ENCODE measurements around the gene NUP43. TPM values are rescaled to one million over a fixed set of nuclear protein-coding genes. Genes with fewer than 3 reads are reported as not detected.

Gene NUP43
- total and polyA plus RNA-seq, 2 of the 13 experiments (the other 11 are each of a cell fraction or from before 2014, with no cell fraction given) = 38.9 to 85.1 TPM

- TF ChIP-seq SRF (IDR thresholded peaks at IDR 0.05; ENCODE audit: low read depth, low read length) (no peak; the same call in 1 of the 2 replicates), KLF6 (CRISPR knock-in tag; IDR thresholded peaks at IDR 0.05) (no peak), ZFAT (CRISPR knock-in tag; conservative IDR thresholded peaks at IDR 0.05) (no peak), HOXD1 (CRISPR knock-in tag; IDR thresholded peaks at IDR 0.05) (peak; percentile 10; the same call in 1 of the 2 replicates), ZSCAN21 (CRISPR knock-in tag; IDR thresholded peaks at IDR 0.05; ENCODE audit: borderline replicate concordance) (peak; percentile 11; the same call in 1 of the 2 replicates), PATZ1 (CRISPR knock-in tag; IDR thresholded peaks at IDR 0.05) (peak; percentile 71), SAP130 (CRISPR knock-in tag; IDR thresholded peaks at IDR 0.05; ENCODE audit: low read depth) (peak; percentile 68), ELF4 (CRISPR knock-in tag; IDR thresholded peaks at IDR 0.05; ENCODE audit: borderline replicate concordance) (no peak), ZHX2 (IDR thresholded peaks at IDR 0.05; ENCODE audit: low read depth) (no peak), ZHX2 (CRISPR knock-in tag; IDR thresholded peaks at IDR 0.05; ENCODE audit: borderline replicate concordance) (no peak), ZNF446 (CRISPR knock-in tag; IDR thresholded peaks at IDR 0.05) (0 out of 2 replicates have a peak, but pooled peaks have one; percentile 40), ZNF605 (CRISPR knock-in tag; IDR thresholded peaks at IDR 0.05) (peak; percentile 50; the same call in 1 of the 2 replicates), SRSF1 (optimal IDR thresholded peaks at IDR 0.05; ENCODE audit: low read depth, low read length) (peak; percentile 32), MXD4 (CRISPR knock-in tag; IDR thresholded peaks at IDR 0.05) (peak; percentile 21; the same call in 1 of the 2 replicates), RXRA (CRISPR knock-in tag; IDR thresholded peaks at IDR 0.05) (peak; percentile 60; the same call in 1 of the 2 replicates), ZBTB7A (CRISPR knock-in tag; IDR thresholded peaks at IDR 0.05) (peak; percentile 63; the same call in 1 of the 2 replicates)
- TF ChIP-seq, protein P1, sequence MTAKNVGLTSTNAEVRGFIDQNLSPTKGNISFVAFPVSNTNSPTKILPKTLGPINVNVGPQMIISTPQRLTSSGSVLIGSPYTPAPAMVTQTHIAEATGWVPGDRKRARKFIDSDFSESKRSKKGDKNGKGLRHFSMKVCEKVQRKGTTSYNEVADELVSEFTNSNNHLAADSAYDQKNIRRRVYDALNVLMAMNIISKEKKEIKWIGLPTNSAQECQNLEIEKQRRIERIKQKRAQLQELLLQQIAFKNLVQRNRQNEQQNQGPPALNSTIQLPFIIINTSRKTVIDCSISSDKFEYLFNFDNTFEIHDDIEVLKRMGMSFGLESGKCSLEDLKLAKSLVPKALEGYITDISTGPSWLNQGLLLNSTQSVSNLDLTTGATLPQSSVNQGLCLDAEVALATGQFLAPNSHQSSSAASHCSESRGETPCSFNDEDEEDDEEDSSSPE (CRISPR knock-in tag; IDR thresholded peaks at IDR 0.05) = no peak
- TF ChIP-seq, protein P2, sequence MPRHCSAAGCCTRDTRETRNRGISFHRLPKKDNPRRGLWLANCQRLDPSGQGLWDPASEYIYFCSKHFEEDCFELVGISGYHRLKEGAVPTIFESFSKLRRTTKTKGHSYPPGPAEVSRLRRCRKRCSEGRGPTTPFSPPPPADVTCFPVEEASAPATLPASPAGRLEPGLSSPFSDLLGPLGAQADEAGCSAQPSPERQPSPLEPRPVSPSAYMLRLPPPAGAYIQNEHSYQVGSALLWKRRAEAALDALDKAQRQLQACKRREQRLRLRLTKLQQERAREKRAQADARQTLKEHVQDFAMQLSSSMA (CRISPR knock-in tag; IDR thresholded peaks at IDR 0.05) = 0 out of 2 replicates have a peak, but pooled peaks have one; percentile 74
Measured at GRCh38 chr6:149750136-149750609, 3.8 kb upstream of the NUP43 start (continued).

Data from HepG2 (cell line).